Upper lobe of right lung (tissue), 1 donor: ENCODE measurements around the gene EIF5AL1. TPM values are rescaled to one million over a fixed set of nuclear protein-coding genes. Genes with fewer than 3 reads are reported as not detected.
A peak's percentile ranks its signal among the peaks of the same experiment; 100 is the strongest.
"Not testable (repeated sequence)": the region's sequence is repeated elsewhere in the genome, so short reads cannot be mapped to it uniquely, and the experiment has no call there.

Source experiments
- ATAC-seq: fragments of 200-7000 bp; cut with Tn5 transposase; one replicate; pipeline ENCODE4 v1.9.1; 2020; ENCODE audit warnings: mild to moderate bottlenecking, moderate library complexity
- DNase-seq: peaks from one replicate; pipeline ENCODE4 v3.0.0-alpha.2; 2020
- H3K27ac ChIP-seq: fragments of 200-600 bp; one replicate; pipeline ENCODE4 v1.8.0; 2022
- H3K27me3 ChIP-seq: fragments of 200-600 bp; one replicate; pipeline ENCODE4 v1.8.0; 2022; ENCODE audit warnings: mild to moderate bottlenecking
- H3K36me3 ChIP-seq: fragments of 200-600 bp; one replicate; pipeline ENCODE4 v1.8.0; 2022
- H3K4me1 ChIP-seq: fragments of 200-600 bp; one replicate; pipeline ENCODE4 v1.8.0; 2022
- H3K4me3 ChIP-seq: fragments of 200-600 bp; one replicate; pipeline ENCODE4 v1.8.0; 2022; ENCODE audit warnings: mild to moderate bottlenecking
- H3K9me3 ChIP-seq: fragments of 200-600 bp; one replicate; pipeline ENCODE4 v1.8.0; 2022
- intact Hi-C: fragments of 100-400 bp; cut with DNase I; formaldehyde crosslinking; loops from one replicate; pipeline ENCODE4 v1.11.0; 2022
- total RNA-seq: library from RNA; stranded (reverse); fragmentation: NEBNext Ultra II Directional; extraction: Animal tissue kit (Norgen Biotek cat#: 25700); gene quantifications from one replicate; pipeline ENCODE4 v1.2.1, GENCODE V29; 2021
- donor health status: DM: no; HTN: yes; CAD: no; lungs with severe emphysema.

The EIF5AL1 gene
- total RNA-seq, 1 donor from 2014 or later = 0.14 TPM

DNA sequence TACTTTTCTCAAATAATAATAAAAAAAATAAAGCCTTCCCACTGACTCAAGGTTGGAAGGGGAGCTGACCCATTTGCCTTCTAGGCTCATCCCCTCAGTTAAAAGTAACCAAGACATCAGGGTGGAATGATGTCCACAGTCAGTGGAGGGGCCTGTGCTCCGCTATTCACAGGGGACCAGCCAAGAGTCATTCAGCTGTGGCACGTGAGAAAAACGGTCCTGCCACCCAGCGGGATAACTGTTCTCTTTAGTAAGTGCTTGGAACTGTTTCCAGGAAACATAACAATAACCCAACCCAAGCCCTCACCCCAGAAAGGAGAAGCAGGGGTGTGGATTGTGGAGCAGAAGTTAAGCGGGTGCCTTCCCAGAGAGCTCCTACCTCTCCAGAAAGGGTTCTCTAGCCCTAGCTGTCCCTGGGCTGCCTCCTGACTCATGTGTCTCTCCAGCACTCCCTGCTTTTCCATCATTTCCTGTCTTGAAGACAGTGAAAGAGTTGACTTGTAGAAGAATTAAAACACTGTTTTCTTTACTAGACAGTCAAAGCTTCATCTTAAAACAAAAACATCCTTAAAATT, 2.3 kb upstream of the EIF5AL1 start:
- ATAC-seq = peak; percentile 73
- H3K36me3 ChIP-seq, H3K9me3 ChIP-seq: not testable (repeated sequence)

DNA sequence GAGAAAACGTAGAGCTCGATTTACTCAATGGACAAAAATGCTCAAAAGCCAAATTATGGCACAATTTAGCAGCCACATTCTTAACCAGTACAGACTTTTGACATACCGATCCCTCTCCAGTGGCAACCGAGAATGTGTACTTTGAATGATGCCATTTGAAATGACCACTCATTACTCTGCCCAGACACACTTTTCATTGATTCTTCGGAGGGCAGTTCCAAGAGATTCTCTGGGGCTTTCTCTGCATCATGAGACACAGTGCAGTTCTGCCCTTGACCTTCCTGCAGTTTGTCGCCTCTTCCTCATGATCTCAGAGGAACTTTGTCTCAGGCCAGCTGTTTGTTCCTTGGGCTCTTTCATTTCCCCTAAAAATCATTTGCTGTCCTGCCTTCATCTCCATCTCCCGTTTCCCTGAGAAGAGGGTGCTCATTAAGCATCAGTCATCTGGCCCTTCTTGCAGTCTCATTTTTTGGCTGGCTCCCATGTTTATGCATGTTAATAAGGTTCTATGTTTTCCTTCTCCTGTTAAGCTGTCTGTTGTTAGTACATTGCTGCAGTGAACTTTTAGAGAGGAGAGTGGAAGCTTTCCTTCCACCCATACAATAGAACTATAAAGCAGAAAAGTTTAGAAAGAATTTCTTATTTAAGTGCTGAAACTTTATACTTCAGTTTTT, 4.3 kb downstream of the EIF5AL1 start:
- peak; percentile 28 for ATAC-seq
- H3K27ac ChIP-seq, H3K4me1 ChIP-seq, DNase-seq, intact Hi-C loops, H3K27me3 ChIP-seq, H3K4me3 ChIP-seq, H3K36me3 ChIP-seq, H3K9me3 ChIP-seq: not testable (repeated sequence)

More for the DNA sequence above, 2.3 kb upstream of the EIF5AL1 start:
- DNase-seq, intact Hi-C loops, H3K27ac ChIP-seq, H3K27me3 ChIP-seq, H3K4me3 ChIP-seq, H3K4me1 ChIP-seq: not testable (repeated sequence)

GRCh38 chr10:79517567-79517966, 5.2 kb downstream of the EIF5AL1 start:
- H3K4me1 ChIP-seq, H3K27me3 ChIP-seq, H3K9me3 ChIP-seq, H3K27ac ChIP-seq, H3K36me3 ChIP-seq, H3K4me3 ChIP-seq, ATAC-seq, intact Hi-C loops, DNase-seq: not testable (repeated sequence)

- peak; percentile 27 for ATAC-seq
- H3K27me3 ChIP-seq, H3K36me3 ChIP-seq, H3K4me3 ChIP-seq, H3K27ac ChIP-seq, H3K4me1 ChIP-seq, intact Hi-C loops, DNase-seq, H3K9me3 ChIP-seq: not testable (repeated sequence)
Observed at GRCh38 chr10:79521751-79522150, 9.4 kb downstream of the EIF5AL1 start.

DNA sequence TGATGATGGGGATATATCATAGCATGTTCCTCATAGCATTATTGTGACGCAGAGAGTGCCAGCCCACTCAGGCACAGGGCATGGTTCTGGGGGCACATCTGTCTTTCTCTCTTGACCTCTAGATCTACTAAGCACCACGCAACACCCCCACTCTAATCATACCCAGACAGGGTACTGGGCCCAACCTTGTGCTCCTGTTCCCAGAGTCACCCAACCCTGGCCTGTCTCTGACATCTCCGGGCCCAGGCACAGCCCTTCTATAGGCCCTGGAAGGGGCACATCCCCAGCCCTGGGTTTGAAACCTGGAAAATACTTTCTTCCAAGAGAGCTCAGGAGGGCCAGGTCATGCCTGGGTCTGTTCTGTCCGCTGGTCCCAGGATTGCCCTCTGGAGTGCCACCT, 10.1 kb downstream of the EIF5AL1 start:
- H3K4me1 ChIP-seq, H3K27ac ChIP-seq, H3K9me3 ChIP-seq, intact Hi-C loops, DNase-seq, H3K27me3 ChIP-seq, H3K4me3 ChIP-seq, H3K36me3 ChIP-seq: not testable (repeated sequence)
- peak; percentile 47 for ATAC-seq

GRCh38 chr10:79523157-79523853, 11.0 kb downstream of the EIF5AL1 start:
- ATAC-seq = peak; percentile 11
- H3K27ac ChIP-seq, intact Hi-C loops, DNase-seq, H3K27me3 ChIP-seq, H3K4me3 ChIP-seq, H3K9me3 ChIP-seq, H3K4me1 ChIP-seq, H3K36me3 ChIP-seq: not testable (repeated sequence)

DNA sequence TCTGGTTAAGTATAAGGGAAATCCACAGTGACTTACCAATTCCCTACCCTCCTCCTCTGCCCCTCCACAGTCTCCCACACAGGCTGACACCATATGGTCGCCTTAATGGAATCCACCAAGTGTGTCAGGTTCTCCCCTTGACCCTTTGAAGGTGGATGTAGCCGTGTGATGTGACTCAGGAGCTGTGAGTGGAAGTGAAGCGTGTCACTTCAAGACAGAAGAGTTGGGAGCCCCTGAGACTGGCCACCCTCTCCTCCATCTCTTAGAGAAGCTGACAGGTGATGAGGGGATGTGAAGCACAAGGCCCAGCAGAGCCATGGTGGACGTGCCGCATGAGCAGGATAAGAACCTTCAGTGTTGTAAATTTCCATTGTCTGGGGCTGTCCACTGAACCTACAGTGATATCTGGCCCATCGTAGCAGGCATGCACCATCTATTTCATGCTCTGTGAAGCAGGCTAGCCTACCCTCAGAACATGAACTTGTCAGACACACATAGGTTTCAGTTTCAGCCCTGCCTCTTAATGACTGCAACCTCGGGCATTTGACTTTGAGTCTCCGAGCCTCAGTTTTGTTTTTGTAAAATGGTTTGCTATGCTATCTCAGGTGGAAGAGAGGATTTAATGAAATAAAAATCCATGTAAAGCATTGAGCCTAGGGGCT, 12.8 kb downstream of the EIF5AL1 start:
- H3K9me3 ChIP-seq, H3K4me3 ChIP-seq, H3K27me3 ChIP-seq, H3K4me1 ChIP-seq, DNase-seq, H3K36me3 ChIP-seq, intact Hi-C loops, ATAC-seq, H3K27ac ChIP-seq: not testable (repeated sequence)

- H3K4me1 ChIP-seq, ATAC-seq, H3K9me3 ChIP-seq: not testable (repeated sequence)
Observed at GRCh38 chr10:79528261-79528660, 15.9 kb downstream of the EIF5AL1 start.

GRCh38 chr10:79533142-79533902, 21.0 kb downstream of the EIF5AL1 start:
- H3K36me3 ChIP-seq, H3K9me3 ChIP-seq, ATAC-seq, H3K27me3 ChIP-seq, H3K4me3 ChIP-seq, DNase-seq, H3K27ac ChIP-seq, intact Hi-C loops, H3K4me1 ChIP-seq: not testable (repeated sequence)

More at GRCh38 chr10:79528261-79528660, 15.9 kb downstream of the EIF5AL1 start:
- H3K27me3 ChIP-seq, H3K4me3 ChIP-seq, intact Hi-C loops, H3K36me3 ChIP-seq, H3K27ac ChIP-seq, DNase-seq: not testable (repeated sequence)

DNA sequence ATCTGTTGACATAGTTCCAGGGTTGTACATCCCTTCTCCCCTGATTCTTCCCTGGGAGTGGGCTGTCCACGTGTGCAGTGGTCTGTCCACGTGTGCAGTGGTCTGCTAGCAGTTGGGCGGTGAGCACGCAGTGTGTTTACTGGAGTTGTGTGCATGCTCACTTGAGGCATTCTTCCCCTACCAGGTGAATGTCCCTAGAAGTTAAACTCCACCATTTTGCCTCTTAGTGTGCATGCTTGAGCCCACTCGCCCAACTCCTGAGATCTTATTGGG, 21.5 kb downstream of the EIF5AL1 start:
- H3K27ac ChIP-seq, H3K9me3 ChIP-seq, ATAC-seq, DNase-seq, intact Hi-C loops, H3K4me3 ChIP-seq, H3K36me3 ChIP-seq, H3K27me3 ChIP-seq, H3K4me1 ChIP-seq: not testable (repeated sequence)

DNA sequence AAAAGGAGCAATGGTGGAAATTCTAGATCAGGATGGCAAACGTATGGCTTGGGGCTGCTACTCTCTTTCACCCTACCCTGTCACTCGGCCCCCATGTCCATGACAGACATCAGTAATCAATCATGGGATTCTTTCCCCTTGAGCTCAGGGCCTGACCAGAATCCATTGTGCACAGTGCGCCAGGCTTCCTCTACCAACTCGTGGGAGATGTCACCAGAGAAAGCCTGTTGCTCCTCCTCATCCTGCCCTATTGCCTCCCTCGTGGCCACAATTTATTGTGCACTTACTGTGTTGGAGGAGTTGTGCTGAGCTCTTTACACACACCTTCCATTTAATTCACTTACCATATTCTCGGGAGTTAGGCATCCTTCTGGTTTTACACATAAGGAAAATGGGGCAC, 26.0 kb downstream of the EIF5AL1 start:
- H3K27ac ChIP-seq, H3K27me3 ChIP-seq, DNase-seq, intact Hi-C loops, H3K36me3 ChIP-seq, H3K4me1 ChIP-seq, ATAC-seq, H3K9me3 ChIP-seq, H3K4me3 ChIP-seq: not testable (repeated sequence)

GRCh38 chr10:79540930-79541329, 28.6 kb downstream of the EIF5AL1 start:
- ATAC-seq, intact Hi-C loops, H3K36me3 ChIP-seq, H3K9me3 ChIP-seq, H3K27me3 ChIP-seq, H3K4me3 ChIP-seq, H3K4me1 ChIP-seq, DNase-seq, H3K27ac ChIP-seq: not testable (repeated sequence)
